ENCODE measurements around the gene CCDC91. TPM values are rescaled to one million over a fixed set of nuclear protein-coding genes. Genes with fewer than 3 reads are reported as not detected.

CCDC91 gene
- total RNA-seq, 1 experiment from 2014 or later = 26.8 TPM

GRCh38 chr12:28316049-28316448, 125.8 kb downstream of the CCDC91 start:
- no peaks in the 10 kb centered on the region for H3K4me1 ChIP-seq (ENCODE audit: insufficient read depth, low read length, poor library complexity, severe bottlenecking)
- H3K9me3 ChIP-seq (ENCODE audit: low read depth, low read length, poor library complexity, severe bottlenecking) = no peaks in the 10 kb centered on the region
- no peak for DNase-seq (ENCODE audit: low spot score)
- CTCF ChIA-PET = no interaction called here
- H3K27ac ChIP-seq (ENCODE audit: low read depth, low read length, poor library complexity, severe bottlenecking) = no peak overlapping the region
- TF ChIP-seq CTCF (conservative IDR thresholded peaks at IDR 0.05; ENCODE audit: low read depth, low read length) (no peak), EZH2 (IDR thresholded peaks at IDR 0.05; ENCODE audit: borderline replicate concordance, low read depth, low read length, poor library complexity, severe bottlenecking) (no peak)
- no peaks in the 10 kb centered on the region for H3K36me3 ChIP-seq (ENCODE audit: insufficient read depth, low read length, poor library complexity, severe bottlenecking)
- H3K27me3 ChIP-seq (replicated peaks; ENCODE audit: insufficient read depth, low read depth, low read length, poor library complexity) = no peaks in the 10 kb centered on the region
- POLR2A ChIA-PET (ENCODE audit: low non-redundant PET) = no interaction called here
- intact Hi-C loops (cut with micrococcal nuclease; ENCODE audit: unreplicated experiment) = no loop called here
- H3K4me3 ChIP-seq (ENCODE audit: low read depth, low read length, poor library complexity, severe bottlenecking) = no peak overlapping the region
- BruUV-seq (replicated peaks) = no TSS peak

- no peak overlapping the region for H3K4me3 ChIP-seq (ENCODE audit: low read depth, low read length, poor library complexity, severe bottlenecking)
- no peak overlapping the region for H3K27ac ChIP-seq (ENCODE audit: low read depth, low read length, poor library complexity, severe bottlenecking)
- H3K27me3 ChIP-seq (replicated peaks; ENCODE audit: insufficient read depth, low read depth, low read length, poor library complexity) = no peaks in the 10 kb centered on the region
- no peaks in the 10 kb centered on the region for H3K9me3 ChIP-seq (ENCODE audit: low read depth, low read length, poor library complexity, severe bottlenecking)
- H3K4me1 ChIP-seq (ENCODE audit: insufficient read depth, low read length, poor library complexity, severe bottlenecking) = no peaks in the 10 kb centered on the region
- H3K36me3 ChIP-seq (ENCODE audit: insufficient read depth, low read length, poor library complexity, severe bottlenecking) = no peaks in the 10 kb centered on the region
- POLR2A ChIA-PET (ENCODE audit: low non-redundant PET) = no interaction called here
- TF ChIP-seq EZH2 (IDR thresholded peaks at IDR 0.05; ENCODE audit: borderline replicate concordance, low read depth, low read length, poor library complexity, severe bottlenecking) = no peak
- no peak for TF ChIP-seq CTCF (conservative IDR thresholded peaks at IDR 0.05; ENCODE audit: low read depth, low read length)
- BruUV-seq (replicated peaks) = no TSS peak
- DNase-seq (ENCODE audit: low spot score) = no peak
- intact Hi-C loops (cut with micrococcal nuclease; ENCODE audit: unreplicated experiment) = no loop called here
- CTCF ChIA-PET = no interaction called here
Observed at GRCh38 chr12:28318273-28318672, 128.0 kb downstream of the CCDC91 start.

- ChIA-PET POLR2A (ENCODE audit: low non-redundant PET) (no interaction called here), CTCF (no interaction called here)
- no TSS peak for BruUV-seq (replicated peaks)
- Histone ChIP-seq H3K9me3 (ENCODE audit: low read depth, low read length, poor library complexity, severe bottlenecking) (no peaks in the 10 kb centered on the region), H3K27ac (ENCODE audit: low read depth, low read length, poor library complexity, severe bottlenecking) (no peak overlapping the region), H3K4me1 (ENCODE audit: insufficient read depth, low read length, poor library complexity, severe bottlenecking) (no peaks in the 10 kb centered on the region), H3K27me3 (replicated peaks; ENCODE audit: insufficient read depth, low read depth, low read length, poor library complexity) (no peaks in the 10 kb centered on the region), H3K36me3 (ENCODE audit: insufficient read depth, low read length, poor library complexity, severe bottlenecking) (no peaks in the 10 kb centered on the region), H3K4me3 (ENCODE audit: low read depth, low read length, poor library complexity, severe bottlenecking) (no peak overlapping the region)
- no peak for DNase-seq (ENCODE audit: low spot score)
- intact Hi-C loops (cut with micrococcal nuclease; ENCODE audit: unreplicated experiment) = no loop called here
- TF ChIP-seq EZH2 (IDR thresholded peaks at IDR 0.05; ENCODE audit: borderline replicate concordance, low read depth, low read length, poor library complexity, severe bottlenecking) = no peak
- TF ChIP-seq CTCF (conservative IDR thresholded peaks at IDR 0.05; ENCODE audit: low read depth, low read length) = no peak
Observed at GRCh38 chr12:28320353-28320752, 130.1 kb downstream of the CCDC91 start.

All from A673 (cell line).